ENCODE measurements around the gene LCE3E. TPM values are rescaled to one million over a fixed set of nuclear protein-coding genes. Genes with fewer than 3 reads are reported as not detected.

The LCE3E gene
- not detected in 2 replicates for total RNA-seq

GRCh38 chr1:152566681-152567080 lies at the start of gene LCE3E:
Gene LCE3E, minus strand, starts transcription at chr1:152566780. Its CDS starts 572 bp downstream, at chr1:152566208.

GRCh38 chr1:152613511-152613910 lies 46.9 kb upstream of the LCE3E start, which contains the start of gene LCE3B:
Gene LCE3B, plus strand, starts transcription at chr1:152613811. Its CDS starts 0 bp downstream, at chr1:152613811.

GRCh38 chr1:152599934-152600333 lies 33.4 kb upstream of the LCE3E start, which contains the start of gene LCE3C:
Gene LCE3C, plus strand, starts transcription at chr1:152600234. Its CDS starts 498 bp downstream, at chr1:152600732.

GRCh38 chr1:152580433-152580832 lies 13.9 kb upstream of the LCE3E start, which contains the start of gene LCE3D:
Gene LCE3D, minus strand, starts transcription at chr1:152580516. Its CDS starts 580 bp downstream, at chr1:152579936.

Other genes with a start within 250 kb of the LCE3E start
- not detected in 2 replicates for gene FLG, start 241.5 kb downstream of the LCE3E start, total RNA-seq
- gene FLG2, start 206.8 kb downstream of the LCE3E start, total RNA-seq: not detected in 2 replicates
- not detected in 2 replicates for gene CRNN, start 152.5 kb downstream of the LCE3E start, total RNA-seq
- gene LCE5A, start 56.0 kb downstream of the LCE3E start, total RNA-seq: not detected in 2 replicates
- gene CRCT1, start 52.3 kb downstream of the LCE3E start, total RNA-seq: not detected in 2 replicates
- gene LCE3D, start 13.7 kb upstream of the LCE3E start, total RNA-seq: not detected in 2 replicates
- gene LCE3C, start 33.5 kb upstream of the LCE3E start, total RNA-seq: not detected in 2 replicates
- gene LCE3B, start 47.0 kb upstream of the LCE3E start, total RNA-seq: not detected in 2 replicates
- not detected in 2 replicates for gene LCE3A, start 56.3 kb upstream of the LCE3E start, total RNA-seq
- gene LCE2D, start 96.6 kb upstream of the LCE3E start, total RNA-seq: not detected in 2 replicates
- not detected in 2 replicates for gene LCE2C, start 108.5 kb upstream of the LCE3E start, total RNA-seq
- not detected in 2 replicates for gene LCE2B, start 119.3 kb upstream of the LCE3E start, total RNA-seq
- not detected in 2 replicates for gene LCE2A, start 131.6 kb upstream of the LCE3E start, total RNA-seq
- gene LCE4A, start 141.4 kb upstream of the LCE3E start, total RNA-seq: not detected in 2 replicates
- gene KPRP, start 191.2 kb upstream of the LCE3E start, total RNA-seq: not detected in 2 replicates
- gene LCE1F, start 208.4 kb upstream of the LCE3E start, total RNA-seq: not detected in 2 replicates
- gene LCE1E, start 219.5 kb upstream of the LCE3E start, total RNA-seq: not detected in 2 replicates
- gene LCE1D, start 229.9 kb upstream of the LCE3E start, total RNA-seq: not detected in 2 replicates
- not detected in 2 replicates for gene LCE1C, start 239.9 kb upstream of the LCE3E start, total RNA-seq
- not detected in 2 replicates for gene LCE1B, start 245.2 kb upstream of the LCE3E start, total RNA-seq

Measured in dermis lymphatic vessel endothelial cell (primary cell).